ENCODE data around the gene PCARE. TPM values are rescaled to one million over a fixed set of nuclear protein-coding genes. Genes with fewer than 3 reads are reported as not detected.

PCARE gene
- total and polyA plus RNA-seq, 2 of the 8 experiments (the other 6 are each of a cell fraction or from before 2014, with no cell fraction given) = not detected

GRCh38 chr2:29074411-29074810 lies at the start of gene PCARE (continued):
- TF ChIP-seq JUN (IDR thresholded peaks at IDR 0.05; ENCODE audit: low read depth, low read length) (no peak), CTBP2 (IDR thresholded peaks at IDR 0.05; ENCODE audit: borderline replicate concordance, insufficient read depth, insufficient read length, low read length) (no peak), TEAD4 (IDR thresholded peaks at IDR 0.05; ENCODE audit: low read depth, low read length) (no peak), RXRA (IDR thresholded peaks at IDR 0.05; ENCODE audit: insufficient read depth, low read depth, low read length) (no peak), YY1 (IDR thresholded peaks at IDR 0.05; ENCODE audit: low read depth, low read length) (no peak), CREB1 (IDR thresholded peaks at IDR 0.05) (no peak)

Measured in H1 (cell line).